HG02884 (cell line): ENCODE results near the gene VPS9D1.
"Not testable (repeated sequence)": the region's sequence is repeated elsewhere in the genome, so short reads cannot be mapped to it uniquely, and the experiment has no call there.

Experiments
- ATAC-seq: cut with Tn5 transposase; IDR thresholded peaks from one replicate; pipeline ENCODE4 v1.9.1; 2021; ENCODE audit warnings: mild to moderate bottlenecking, moderate library complexity; ENCODE audit not compliant: unreplicated experiment

Gene VPS9D1

DNA sequence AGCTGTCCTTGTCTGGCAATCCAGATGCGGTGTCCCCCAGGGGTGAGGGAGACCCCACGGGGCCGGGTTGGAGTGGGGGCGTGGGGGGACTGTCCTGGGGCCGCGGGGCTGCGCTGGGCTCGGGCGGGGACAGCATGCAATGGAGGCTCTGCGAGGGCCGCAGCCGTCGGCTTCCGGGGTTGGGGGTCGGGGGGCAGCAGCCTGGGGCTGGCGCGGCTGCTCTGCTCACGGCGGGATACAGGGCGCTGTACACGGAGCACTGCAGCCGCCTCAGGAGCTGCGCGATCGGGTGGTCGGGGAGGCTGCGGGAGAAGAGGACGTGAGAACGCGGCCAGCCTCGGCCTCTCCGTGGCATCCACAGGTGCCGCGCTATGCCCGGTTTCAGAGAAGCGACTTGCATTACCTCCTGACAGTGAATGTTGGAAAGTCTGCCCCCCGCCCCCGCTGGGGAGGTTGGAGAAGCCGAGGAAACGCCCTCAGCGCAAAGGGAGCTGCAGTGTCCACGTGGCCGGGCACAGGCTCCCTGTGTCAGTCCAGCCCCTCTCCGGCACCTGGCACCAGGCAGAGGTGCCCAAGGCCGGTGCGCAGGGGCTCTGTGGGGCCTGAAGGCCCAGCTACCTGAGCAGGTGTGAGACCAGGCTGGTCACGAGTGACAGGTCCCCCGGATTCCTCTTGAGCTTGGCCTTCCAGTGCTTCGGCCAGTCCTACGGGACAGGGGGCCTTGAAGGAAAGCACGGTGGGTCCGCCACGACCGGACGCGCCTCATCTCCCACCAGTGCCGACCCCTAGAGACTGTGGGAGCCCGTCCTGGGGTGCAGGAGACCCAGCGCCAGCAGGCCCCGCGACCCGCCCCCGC, 9.8 kb downstream of the VPS9D1 start:
- no peak for ATAC-seq

DNA sequence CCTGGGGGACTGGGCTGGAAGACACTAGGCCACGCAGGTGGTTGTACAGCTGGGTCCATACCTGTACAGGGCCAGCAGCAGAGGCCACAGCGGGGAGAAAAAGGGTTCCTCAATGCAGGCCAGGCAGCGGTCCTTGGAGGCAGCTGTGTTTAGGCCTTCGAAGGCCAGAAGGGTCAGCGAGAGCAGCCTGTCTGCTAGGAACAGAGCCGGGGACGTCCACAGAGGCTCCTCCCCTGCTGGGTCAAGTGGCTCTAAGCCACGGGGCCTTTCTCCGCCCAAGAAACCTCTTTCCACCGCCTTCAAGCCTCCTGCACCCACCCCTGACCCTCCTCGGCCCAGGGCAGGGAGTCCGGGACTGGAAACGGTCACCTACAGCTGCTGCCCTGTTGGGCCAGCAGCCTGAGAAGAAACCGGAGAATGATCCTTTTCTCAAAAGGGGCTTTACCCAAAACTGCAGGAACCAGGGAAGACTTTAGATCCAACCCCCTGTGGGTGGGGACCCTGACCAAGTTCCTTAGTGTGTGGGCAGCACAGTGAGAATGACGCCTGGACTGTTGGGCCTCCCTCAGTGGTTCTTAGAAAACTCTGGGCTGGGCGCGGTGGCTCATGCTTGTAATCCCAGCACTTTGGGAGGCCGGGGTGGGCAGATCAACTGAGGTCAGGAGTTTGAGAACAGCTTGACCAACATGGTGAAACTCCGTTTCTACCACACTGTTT, 10.8 kb downstream of the VPS9D1 start:
- ATAC-seq, result no peak

DNA sequence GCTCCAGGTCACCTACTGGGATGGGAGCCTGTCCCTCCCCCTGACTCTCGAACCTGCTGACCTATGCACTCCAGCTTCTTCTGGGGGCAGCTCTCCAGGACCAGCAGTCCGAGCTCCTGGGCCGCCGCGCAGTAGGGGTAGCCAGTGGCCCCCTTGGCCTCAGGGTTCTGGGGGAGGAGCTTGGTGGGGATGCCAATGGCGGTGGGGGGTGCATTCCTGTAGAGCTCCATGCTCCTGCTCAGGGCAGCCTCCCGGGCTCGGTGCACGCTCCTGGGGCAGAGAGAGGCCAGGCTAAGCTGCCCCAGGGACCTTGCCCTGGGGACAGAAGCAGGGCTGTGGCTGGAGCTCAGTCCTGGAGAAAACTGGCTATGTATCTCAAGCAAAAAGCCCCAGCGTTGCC, 11.5 kb downstream of the VPS9D1 start:
- no peak for ATAC-seq

DNA sequence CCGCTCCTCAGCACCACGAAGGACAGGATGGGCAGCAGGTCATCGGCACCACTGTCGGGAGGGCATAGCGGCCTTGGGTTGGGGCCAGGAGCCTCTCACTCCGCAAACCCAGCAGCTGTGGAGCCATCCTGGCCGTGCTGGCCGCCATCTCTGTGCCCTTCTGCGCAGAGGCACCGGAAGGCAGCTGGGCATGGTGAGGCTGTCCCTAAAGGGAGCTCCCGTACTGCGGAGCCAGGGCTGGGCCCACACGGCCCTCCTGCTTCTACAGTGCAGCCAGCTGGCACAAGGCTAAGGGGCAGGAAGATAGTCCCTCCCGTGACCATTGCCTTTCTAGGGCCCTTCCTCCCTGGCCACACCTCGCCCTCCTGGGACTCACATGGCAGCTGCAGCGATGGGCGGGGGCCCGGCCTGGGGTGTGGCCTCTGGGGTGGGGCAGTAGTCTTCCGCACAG, 12.2 kb downstream of the VPS9D1 start:
- ATAC-seq, result no peak

DNA sequence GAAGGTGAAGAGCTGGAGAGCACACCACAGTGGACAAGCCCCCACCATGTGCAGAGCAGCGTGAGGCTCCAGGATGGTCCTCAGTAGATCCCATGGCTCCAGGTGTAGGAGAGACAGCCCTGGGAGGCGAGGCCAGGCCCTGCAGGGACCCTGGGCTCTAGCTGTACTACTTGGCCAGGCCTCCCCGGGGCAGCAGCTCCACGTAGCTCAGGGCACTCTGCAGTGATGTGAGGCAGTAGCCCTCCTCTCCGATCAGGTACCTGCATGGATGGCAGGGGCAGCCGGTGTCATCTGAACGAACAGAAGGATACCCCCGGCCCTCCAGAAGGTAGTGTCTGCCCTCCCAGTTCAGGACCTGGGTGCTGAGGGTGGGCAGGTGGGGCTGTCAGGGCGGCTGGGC, 13.0 kb downstream of the VPS9D1 start:
- ATAC-seq, result no peak

DNA sequence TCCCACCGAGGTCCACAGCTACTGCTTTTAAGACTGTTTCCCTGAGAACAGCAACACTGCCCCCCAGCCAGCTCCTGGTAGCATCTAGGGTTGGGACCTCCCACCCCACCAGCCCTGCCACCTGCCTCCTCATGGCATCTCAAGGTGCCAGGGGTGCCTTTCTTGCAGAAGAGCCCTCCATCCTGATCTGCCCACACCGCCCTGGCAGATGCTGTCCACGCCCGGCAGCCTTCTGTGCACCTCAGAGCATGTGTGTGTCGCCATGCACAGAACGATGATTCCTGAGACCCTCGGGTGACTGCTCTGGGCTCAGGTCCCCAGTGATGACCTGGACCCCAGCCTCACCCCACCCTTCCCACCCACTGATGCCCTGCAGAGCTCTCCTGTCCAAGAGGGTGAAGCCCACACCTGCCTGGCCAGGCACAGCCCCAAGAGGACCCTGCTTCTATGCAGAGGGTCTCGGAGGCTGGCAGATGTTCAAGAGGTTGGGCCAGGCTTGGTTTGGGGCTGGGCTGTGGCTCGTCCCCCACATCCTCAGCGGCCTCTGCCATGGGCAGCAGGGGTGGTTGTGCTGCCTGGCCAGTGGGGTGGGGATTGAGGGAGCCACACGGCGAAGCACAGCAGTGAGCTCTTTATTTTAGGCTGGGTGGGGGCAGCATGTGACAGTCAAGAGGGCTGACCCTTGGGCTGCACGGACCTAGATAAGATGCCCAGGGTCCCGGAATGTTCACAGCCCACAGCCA, 14.0 kb downstream of the VPS9D1 start:
- ATAC-seq, result no peak

DNA sequence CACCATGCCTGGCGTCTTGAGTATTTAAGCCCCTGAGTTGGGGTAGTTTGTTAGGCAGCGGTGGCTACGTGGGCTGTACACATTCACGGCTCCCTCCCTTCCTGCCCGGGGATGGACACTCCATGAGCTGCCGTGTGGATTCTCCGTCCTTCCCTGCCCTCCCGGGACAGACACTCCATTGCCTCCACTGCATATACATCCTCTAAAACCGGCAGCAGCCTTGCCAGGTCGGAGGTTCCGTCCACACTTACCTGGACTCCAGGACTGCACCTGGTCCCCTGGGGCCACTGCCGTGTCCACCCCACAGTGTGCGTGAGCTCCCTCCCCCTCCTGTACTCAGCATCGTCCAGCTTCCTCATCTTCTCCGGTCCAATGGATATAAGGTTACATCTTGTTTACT, 15.7 kb downstream of the VPS9D1 start:
- no peak for ATAC-seq

DNA sequence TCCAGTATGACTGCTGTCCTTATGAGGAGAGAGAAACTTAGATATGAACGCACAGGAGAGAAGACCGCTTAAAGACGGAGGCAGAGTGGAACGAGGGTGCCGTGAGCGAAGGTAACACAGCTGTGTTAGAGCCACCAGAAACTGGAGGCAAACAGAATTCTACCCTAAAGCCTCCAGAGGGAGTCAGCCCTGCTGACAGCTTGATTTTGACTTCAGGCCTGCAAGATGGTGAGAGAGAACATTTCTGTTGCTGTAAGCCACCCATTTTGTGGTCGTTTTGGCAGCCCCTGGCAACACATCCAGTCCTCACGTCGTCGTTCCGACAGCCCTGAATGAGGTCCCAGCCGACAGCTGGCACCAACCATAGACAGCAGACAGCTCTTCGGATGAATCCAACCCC, 16.4 kb downstream of the VPS9D1 start:
- ATAC-seq, result no peak

DNA sequence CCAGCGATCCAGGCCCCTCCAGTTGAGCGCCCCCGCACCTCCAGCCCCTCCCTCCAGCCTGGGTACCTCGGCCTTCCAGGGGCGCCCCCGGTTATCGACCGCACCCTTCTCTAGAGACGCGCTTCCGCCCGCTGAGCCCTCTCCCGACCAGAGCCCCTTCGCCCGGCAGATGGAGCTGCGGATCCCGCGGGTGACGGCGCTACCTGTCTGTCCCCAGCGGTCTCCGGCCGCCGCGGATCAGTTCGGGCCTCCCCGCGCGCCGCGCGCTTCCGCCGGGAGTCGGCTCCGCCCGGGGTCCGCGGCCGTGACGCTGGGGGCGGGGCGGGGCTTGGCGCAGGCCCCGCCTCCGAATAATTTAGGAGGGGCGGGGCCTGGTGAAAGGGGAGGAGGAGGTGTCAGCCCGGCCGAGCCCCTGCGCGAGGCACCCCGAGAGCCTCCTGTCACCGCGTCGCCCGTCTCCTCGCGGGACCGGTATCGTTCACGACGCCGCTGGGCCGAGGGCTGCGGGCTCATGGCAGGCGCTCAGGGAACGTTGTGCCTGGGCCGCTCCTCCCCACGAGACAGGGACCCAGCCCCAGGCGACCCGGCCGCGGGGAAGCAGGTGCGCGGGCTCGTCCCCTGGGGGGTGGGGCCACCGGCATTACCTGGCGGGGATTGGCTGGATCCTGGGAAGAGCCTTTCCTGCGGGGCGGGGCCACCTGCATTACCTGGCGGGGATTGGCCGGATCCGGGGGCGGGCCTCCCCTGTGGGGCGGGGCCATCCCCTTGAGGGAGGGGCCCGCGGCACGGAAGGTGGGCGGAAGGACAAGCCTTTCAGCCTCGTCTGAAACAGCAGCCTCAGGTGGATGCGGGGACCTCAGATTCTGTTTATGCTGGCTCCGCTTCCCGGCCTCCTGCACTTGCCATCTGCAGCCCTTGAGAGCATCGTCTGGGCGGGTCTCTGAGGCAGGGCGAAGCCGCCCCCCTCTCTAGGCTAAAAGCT, 19.0 kb downstream of the VPS9D1 start, which contains the start of gene SPATA2L:
TSS of gene SPATA2L (minus strand) at position 281 of the 982 bp plus-strand sequence. CDS start 473 bp downstream, outside the sequence.
- ATAC-seq, result peak; percentile 61

DNA sequence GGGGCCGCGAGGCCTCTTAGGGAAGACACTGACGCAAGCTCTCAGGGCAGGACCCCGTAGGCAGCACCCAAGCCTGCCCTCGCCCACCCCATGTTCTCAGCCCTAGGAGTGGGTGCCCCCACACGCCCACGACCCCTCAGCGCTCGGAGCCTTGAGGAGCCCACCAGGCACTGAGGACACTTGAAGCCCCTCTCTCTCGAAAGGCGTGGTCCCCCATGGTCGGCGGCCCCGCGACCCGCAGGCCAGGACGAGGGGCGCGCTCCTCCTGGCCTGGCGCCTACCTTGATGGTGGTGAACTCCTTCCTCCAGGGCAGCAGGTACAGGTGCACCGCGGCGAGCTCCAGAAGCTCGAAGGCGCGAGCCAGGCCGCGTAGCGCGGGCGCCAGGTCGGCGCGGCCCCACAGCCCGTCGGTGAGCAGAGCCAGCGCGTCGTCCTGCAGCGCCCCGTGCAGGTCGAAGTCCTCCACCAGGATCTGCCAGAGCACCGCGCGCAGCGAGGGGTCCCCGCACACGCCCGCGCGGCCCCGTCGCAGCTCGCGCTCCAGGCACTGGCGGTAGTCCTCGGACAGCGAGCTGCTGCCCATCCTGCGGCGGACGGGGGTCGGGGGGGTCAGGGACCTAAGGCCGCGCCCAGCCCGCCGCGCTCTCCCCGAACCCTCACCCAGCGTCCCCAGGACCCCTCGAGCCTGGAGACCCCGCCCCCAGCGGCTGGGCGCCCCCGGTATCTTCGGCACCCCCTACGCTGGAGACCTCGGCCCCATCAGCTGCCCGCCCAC, 19.9 kb downstream of the VPS9D1 start:
- ATAC-seq, result peak; percentile 8

DNA sequence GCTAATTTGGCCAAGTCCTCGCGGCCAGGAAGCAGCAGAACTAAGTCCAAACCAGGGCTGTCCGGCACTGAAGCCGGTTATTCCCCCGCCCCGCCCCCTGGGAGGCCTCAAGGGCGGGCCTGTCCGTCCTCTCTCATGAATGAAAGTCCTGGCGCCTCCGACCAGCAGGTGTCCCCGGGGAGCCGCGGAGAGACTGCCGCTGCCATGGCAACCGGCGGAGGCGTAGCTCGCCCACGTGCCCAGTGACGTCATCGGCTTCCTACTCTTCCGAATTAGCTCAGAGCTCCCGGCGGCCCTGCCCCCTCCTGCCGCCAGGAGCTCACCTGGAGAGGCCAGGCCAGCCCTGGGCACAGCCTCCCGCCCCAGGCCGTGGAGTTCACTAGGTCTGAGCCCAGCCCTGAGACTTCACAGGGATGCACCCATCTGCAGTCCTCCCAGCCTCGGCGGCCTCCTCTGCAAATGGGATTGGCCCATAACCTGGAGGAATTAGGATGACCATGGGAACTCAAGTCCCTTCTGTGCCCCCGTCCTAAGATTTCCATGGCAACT, 20.5 kb downstream of the VPS9D1 start:
- no peak for ATAC-seq

DNA sequence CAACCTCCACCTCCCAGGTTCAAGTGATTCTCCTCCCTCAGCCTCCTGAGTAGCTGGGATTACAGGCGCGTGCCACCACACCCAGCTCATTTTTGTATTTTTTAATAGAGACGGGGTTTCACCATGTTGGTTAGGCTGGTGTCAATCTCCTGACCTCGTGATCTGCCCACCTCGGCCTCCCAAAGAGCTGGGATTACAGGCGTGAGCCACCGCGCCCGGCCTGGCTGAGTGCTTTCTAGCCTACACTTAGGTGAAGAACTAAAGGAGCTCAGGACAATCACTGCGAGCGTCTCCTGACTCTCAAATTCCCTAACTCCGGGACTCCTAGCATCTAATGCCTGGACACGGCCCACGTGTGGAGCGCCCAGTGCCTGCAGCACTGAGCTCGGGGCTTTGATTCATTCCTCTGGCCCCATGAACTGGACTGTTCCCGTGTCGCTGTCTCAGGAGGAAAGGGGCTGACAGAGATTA, 21.0 kb downstream of the VPS9D1 start:
- not testable (repeated sequence) for ATAC-seq

DNA sequence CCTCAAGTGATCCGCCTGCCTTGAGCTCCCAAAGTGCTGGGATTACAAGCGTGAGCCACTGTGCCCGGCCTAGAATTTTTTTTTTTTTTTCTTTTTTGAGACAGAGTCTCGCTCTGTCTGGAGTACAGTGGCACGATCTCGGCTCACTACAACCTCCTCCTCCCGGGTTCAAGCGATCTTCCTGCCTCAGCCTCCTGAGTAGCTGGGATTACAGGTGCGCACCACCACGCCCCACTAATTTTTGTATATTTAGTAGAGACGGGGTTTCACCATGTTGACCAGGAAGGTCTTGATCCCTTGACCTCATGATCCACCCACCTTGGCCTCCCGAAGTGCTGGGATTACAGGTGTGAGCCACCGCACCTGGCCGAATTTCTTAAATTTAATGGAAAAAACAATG, 22.0 kb downstream of the VPS9D1 start:
- ATAC-seq, result not testable (repeated sequence)

DNA sequence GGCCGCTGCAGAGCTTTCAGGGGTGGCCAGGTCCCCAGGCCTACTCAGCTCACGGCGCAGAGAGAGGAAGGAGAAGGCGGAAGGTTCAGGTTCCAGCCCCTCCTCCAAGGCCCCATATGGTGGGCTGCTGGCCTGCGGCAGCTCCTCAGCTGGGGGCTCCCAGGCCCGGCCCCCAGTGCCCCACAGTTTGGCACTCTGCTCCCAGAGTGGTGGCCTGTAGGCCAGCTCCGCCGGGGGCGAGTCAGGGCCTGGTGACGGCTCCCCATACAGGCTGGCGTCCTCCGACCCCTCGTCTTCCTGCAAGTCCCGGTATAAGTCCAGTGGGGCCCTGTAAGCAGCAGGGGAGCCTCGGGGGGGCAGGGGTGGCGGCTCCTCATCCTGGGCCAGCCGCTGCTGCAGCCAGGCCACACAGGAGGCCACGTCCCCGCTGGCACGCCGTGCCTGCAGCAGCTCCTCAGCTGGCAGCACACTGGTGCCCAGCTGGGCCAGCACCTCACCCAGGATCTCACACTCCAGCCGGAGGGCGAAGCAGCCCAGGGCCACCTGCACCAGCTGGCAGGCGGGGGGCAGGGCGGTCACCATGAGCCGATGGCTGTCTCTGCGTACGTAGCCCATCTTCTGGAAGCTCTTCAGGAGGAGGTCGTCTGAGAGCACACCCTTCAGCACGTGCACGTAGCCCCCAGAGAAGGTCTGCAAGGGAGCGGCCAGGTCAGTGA, 22.9 kb downstream of the VPS9D1 start:
- no peak for ATAC-seq

DNA sequence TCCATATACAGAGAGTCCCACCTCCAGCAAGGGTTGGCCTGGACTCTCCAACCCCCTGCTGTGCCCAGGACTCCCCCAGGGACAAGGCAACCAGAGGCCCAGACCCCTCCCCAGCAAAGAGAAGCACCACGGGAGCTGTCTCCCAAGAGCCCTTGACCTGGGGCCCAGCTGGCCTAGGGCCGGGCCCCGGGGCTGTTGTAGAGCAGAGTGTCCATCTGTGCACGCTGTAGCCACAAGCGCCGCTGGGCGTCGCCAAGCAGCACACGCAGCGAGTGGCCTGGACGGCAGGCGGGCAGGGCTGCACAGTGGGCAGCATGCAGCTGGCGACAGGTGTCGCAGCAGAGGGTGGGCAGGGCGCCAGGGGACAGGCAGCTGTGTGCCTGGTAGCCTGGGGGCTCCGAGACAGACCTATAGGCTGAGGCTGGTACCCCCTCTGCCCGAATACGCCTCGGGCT, 23.5 kb downstream of the VPS9D1 start:
- no peak for ATAC-seq

DNA sequence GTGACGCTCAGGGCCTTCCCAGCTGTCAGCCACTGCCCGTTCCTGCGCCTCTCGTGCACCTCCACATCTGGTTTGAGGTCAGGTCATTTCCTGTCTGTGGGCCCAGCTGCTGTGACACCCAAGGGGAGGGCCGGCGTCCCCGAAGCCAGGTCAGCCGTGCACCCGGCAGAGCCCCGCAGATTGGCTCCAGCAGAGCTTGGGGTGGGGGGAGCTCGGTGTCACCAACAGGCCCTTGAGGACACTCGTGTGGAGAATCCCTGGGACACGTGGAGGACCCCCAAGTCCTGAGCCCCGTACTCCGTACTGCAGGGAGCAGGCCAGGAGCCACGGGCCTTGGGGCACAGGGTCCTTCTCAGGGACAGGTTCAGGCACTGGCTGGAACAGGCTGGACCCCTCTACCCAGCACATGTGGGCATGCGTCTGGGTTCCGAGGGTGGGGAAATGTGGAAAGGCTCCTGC, 24.0 kb downstream of the VPS9D1 start:
- no peak for ATAC-seq

DNA sequence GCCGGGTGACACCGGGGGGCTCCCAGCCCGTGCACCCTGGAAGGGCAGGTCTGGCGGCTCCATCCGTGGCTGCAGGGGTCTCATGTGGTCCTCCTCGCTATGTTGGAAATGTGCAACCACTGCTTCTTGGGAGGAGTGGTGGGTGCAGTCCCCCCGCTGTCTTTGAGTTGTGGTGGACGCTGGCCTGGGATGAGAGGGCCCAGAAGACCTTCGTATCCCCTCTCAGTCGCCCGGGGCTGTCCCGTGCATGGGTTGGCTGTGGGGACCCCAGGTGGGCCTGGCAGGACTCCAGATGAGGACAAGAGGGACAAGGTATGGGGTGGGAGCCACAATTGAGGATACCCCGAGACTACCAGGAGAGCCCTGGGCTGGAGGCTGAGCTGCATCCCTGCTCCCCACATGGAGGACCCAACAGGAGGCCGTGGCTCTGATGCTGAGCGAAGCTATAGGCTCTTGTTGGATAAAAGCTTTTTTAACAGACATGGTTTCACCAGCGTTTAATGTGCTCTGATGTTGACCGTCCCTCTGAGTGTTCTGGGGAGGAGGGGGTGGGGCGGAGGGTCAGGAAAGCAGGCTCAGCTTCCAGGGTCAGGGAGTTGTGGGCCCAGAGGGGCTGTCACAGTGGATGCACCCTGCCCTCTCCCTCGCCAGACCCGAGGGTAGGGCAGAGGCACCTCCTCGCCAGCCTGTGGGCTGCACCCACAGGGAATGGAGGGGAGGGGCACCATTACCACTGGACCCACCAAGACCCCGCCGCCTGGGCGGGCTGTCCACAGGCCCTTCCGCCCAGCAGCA, 24.6 kb downstream of the VPS9D1 start:
- no peak for ATAC-seq
